Measurements from ENCODE around the gene CCSER1.
"Not testable (repeated sequence)": the region's sequence is repeated elsewhere in the genome, so short reads cannot be mapped to it uniquely, and the experiment has no call there.

GRCh38 chr4:91623603-91623967 lies 1496.4 kb downstream of the CCSER1 start:
- not testable (repeated sequence) for TF ChIP-seq CTCF (IDR thresholded peaks at IDR 0.05; ENCODE audit: low read length); EZH2 (IDR thresholded peaks at IDR 0.05; ENCODE audit: borderline replicate concordance, low read length)

All from OCI-LY1 (cell line).